GM18505 (cell line): ENCODE results near the gene RFX1.
"Not testable (repeated sequence)": the region's sequence is repeated elsewhere in the genome, so short reads cannot be mapped to it uniquely, and the experiment has no call there.

Experiments
- ATAC-seq: cut with Tn5 transposase; IDR thresholded peaks from one replicate; pipeline ENCODE4 v1.9.1; 2021; ENCODE audit not compliant: unreplicated experiment
- POLR2A ChIP-seq: IDR thresholded peaks from 4 replicates; pipeline ENCODE4 v1.6.1; 2011; ENCODE audit warnings: borderline replicate concordance; ENCODE audit not compliant: insufficient read depth, insufficient read length; ENCODE audit errors: extremely low read depth

RFX1 gene

GRCh38 chr19:14033946-14034345, 27.8 kb upstream of the RFX1 start:
- ATAC-seq, result no peak
- no peak for TF ChIP-seq POLR2A

DNA sequence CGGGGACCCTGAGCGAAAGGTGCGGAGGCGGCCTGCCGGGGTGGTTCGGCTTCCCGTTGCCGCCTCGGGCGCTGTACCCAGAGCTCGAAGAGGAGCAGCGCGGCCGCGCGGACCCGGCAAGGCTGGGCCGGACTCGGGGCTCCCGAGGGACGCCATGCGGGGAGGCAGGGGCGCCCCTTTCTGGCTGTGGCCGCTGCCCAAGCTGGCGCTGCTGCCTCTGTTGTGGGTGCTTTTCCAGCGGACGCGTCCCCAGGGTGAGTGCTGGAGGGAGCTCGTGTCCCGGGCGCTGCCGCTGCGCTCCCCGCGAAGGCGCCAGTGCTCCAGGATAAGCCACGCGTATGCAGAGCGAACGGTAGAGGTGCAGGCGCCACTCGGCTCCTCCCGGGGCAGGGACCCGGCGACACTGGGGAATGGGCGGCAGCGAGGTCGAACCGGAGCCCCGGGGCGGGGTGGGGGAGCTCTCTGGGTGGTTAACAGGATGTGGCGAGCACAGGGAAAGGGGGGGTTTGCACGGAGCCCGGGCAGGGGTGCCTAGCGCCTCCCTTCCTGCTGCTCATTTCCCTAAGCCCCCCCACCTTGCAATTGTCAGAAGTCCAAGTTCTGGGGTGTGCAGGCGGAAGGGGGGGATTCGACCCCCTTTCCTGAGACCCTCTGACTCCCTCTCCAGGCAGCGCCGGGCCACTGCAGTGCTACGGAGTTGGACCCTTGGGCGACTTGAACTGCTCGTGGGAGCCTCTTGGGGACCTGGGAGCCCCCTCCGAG, 25.8 kb upstream of the RFX1 start, which contains the start of gene IL27RA:
TSS of gene IL27RA (plus strand) at position 44 of the 762 bp plus-strand sequence. CDS start at position 155, 111 bp downstream.
- peak; percentile 54 for ATAC-seq
- TF ChIP-seq POLR2A, result peak; percentile 75

DNA sequence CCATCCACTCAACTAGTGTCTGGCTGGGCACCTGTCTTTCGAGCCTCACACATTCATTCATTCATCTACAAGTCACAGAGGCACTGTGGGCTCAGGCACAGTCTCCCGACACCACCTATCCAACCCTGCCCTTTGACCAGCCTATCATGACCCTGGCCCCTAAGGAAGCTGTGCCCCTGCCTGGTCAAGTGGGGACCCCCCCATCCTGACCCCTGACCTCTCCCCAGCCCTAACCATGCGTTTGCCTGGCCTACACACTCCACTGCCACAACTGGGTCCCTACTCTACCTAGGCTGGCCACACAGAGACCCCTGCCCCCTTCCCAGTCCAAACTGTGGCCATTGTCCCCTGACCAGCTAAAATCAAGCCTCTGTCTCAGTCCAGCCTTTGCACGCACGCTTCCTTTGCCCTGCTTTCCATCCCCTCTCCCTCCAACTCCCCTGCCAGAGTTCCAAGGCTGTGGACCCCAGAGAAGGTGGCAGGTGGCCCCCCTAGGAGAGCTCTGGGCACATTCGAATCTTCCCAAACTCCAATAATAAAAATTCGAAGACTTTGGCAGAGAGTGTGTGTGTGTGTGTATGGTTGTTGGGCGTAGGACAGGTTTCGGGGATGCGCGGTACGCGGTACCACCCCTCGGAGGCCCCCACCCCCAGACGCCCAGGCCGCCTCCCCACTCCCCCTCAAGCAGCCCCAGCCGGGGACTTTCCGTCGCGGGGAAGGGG, 25.0 kb upstream of the RFX1 start:
- ATAC-seq, result no peak
- TF ChIP-seq POLR2A, result no peak

GRCh38 chr19:14028901-14029300, 22.8 kb upstream of the RFX1 start:
- ATAC-seq, result no peak

GRCh38 chr19:14027856-14028450, 21.8 kb upstream of the RFX1 start, which contains the start of gene RLN3:
Gene RLN3 (plus strand): TSS chr19:14028148. CDS start chr19:14028205, 57 bp downstream.
- no peak for TF ChIP-seq POLR2A
- no peak for ATAC-seq

More at GRCh38 chr19:14028901-14029300, 22.8 kb upstream of the RFX1 start:
- no peak for TF ChIP-seq POLR2A

- not testable (repeated sequence) for ATAC-seq
Measured at GRCh38 chr19:14026652-14027192, 20.6 kb upstream of the RFX1 start.

DNA sequence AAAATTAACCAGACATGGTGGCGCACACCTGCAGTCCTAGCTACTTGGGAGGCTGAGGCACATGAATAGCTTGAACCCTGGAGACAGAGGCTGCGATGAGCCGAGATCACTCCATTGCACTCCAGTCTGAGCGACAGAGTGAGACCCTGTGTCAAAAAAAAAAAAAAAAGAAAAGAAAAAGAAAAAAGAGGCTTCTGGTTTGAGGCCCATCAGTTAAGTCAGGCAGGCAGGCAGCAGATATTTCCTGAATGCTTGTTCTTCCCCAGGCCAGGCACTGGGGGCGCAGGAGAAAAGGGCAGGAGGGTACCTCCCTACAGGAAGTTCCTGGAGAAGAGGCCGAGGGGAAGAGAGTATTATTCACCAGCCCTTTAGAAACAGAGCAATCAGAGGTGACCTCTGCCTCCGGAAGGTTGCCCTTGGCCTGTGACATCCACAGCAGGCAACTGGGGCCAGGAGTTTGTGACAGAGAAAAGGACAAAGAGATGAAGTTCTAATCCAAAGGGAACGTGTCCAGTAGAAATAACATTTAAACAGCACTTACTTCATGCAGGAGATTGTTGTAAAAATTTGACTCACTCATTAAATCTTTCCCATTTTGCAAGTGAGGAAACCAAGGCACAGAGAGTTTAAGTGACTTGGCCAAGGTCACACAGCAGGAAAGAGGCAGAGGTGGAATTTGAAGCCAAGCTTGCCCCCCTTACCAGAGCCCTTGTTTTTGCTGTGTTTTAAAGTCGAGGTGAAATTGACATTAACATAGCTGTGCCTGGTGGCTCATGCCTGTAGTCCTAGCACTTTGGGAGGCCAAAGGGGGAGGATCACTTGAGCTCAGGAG, 17.5 kb upstream of the RFX1 start:
- no peak for ATAC-seq
- no peak for TF ChIP-seq POLR2A

GRCh38 chr19:14022469-14022868, 16.3 kb upstream of the RFX1 start:
- TF ChIP-seq POLR2A, result no peak
- ATAC-seq, result no peak

- ATAC-seq, result no peak
- TF ChIP-seq POLR2A, result no peak
Measured at GRCh38 chr19:14021474-14021873, 15.4 kb upstream of the RFX1 start.

DNA sequence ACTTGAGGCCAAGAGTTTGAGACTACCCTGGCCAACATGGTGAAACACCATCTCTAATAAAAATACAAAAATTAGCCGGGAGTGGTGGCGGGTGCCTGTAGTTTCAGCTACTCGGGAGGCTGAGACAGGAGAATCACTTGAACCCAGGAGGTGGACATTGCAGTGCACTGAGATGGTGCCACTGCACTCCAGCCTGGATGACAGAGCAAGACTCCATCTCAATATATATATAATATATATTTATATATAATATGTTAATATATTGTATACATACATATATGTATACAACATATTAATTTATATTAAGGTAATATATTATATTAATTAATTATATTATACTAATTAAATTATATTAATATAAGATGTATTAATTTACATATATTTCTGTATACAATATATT, 13.6 kb upstream of the RFX1 start:
- ATAC-seq, result not testable (repeated sequence)

GRCh38 chr19:14019100-14019499, 13.0 kb upstream of the RFX1 start:
- no peak for TF ChIP-seq POLR2A
- ATAC-seq, result no peak

GRCh38 chr19:14015524-14016035, 9.5 kb upstream of the RFX1 start:
- TF ChIP-seq POLR2A, result peak; percentile 45
- peak; percentile 60 for ATAC-seq
